DMS153 treated with DMSO at 0.1 percent for 48 hours (cell line): ENCODE results near the gene ATIC.
"Not testable (repeated sequence)": the region's sequence is repeated elsewhere in the genome, so short reads cannot be mapped to it uniquely, and the experiment has no call there.

ENCODE experiments used
- DNase-seq: peaks from one replicate; lab custom pipeline; 2025; ENCODE audit not compliant: unreplicated experiment; lab: John Stamatoyannopoulos, UW

The ATIC gene

DNA sequence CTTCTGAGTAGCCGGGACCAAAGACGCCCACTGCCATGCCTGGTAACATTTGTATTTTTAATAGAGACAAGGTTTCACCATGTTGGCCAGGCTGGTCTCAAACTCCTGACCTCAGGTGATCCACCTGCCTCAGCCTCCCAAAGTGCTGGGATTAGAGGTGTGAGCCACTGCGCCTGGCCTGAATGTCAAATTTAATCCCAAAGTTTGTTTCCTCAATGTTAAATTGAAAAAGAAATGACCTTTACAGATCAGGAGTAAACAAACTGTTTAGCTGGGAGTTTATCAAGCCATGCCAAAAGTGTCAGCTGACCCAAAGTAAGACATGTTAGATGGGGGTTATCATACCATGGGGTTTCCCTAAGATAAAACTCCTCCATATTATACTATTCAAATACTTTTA lies 48.2 kb downstream of the ATIC start:
- DNase-seq: not testable (repeated sequence)

DNA sequence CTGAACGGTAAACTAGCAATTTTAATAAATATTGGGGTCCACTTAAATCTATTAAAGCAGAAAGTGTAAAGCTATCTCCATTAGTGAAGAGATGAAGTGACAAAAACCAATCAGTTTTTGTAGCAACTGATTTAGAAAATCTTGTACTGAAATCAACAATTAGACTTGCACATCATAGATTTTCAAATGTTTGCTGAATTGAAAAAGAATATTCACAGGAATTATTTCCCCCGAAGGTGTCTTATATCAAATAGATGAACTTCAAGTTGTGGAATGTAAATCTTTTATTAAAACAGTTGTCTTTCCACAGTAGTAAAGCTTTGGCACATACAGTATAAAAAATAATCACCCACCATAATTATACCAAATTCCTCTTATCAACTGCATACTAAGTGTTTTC lies 48.7 kb downstream of the ATIC start:
- DNase-seq: no peak

DNA sequence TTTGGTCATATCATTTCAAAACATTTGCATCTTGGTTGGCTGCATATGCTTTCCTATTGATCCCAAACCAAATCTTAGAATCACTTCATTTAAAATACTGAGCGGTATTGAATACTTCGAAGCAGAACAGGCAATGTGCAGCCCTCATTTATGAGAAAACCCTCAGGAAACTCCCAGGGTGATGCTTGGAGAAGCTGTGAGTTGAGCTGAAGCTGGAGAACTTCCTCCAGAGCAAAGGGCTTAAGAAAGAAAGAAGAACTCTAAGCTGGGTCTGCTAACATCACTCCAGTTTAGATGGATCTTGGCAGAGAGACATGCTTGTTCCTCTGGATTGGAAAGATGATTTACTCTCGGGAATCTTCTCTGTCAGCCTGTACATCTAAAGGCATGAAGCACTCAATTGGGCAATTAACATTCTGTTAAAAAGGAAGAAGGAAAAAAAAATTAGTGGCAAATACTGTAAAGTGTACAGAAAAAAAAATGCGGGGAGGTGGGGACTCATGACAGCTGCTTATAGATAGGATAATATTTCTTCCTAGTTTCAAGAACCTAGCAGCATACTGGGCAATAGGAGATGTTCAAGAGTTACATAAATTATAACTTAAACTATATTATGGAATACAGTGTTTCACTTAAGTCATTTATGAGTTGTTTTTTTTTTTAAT lies 49.5 kb downstream of the ATIC start:
- DNase-seq: no peak

DNA sequence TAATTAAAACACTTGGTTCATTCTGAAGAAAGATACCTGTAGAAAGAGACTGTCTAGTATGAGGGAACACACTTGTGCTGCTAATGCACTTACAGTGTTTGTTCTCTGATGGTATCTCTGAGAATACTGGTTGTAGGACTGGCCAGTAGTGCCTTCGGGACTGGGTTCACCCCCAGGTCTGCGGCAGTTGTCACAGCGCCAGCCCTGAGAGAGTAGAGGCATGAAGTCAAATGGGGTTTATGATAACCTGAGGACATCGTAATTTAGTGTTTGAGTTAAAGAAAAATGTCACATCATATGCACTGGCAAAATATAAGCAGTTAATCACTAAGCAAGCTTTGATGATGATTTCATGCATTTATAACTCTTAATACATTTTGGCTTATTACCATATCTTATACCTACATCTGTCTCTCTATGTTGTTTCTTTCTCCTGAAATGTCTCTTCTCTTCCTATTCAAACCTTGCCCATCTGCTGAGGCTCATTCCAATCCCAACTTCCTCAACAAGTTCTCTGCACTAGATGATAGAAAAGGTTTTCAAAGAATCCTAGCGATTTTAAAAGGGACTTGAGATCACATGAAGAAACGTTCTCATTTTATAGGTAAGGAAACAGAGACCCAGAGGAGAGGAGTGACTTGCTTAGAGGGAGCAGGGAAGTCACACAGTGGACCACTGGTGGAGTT lies 50.2 kb downstream of the ATIC start:
- no peak for DNase-seq

DNA sequence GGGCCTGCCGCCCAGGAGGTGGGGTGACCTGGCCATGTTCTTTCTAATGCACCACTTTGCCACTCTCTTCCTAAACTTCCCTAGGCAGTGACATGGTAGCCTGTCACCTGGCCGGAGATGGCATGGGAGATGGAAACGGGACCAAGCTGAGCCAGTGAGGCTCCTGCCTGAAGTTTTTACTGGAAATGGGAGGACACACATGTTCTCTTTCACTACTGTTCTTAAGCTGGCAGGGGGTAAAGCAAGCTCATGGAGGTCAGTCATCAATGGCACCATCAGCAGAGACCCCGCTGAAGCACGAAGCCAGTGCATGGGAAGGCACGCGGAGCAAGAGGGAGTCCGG lies 50.7 kb downstream of the ATIC start:
- DNase-seq: no peak

DNA sequence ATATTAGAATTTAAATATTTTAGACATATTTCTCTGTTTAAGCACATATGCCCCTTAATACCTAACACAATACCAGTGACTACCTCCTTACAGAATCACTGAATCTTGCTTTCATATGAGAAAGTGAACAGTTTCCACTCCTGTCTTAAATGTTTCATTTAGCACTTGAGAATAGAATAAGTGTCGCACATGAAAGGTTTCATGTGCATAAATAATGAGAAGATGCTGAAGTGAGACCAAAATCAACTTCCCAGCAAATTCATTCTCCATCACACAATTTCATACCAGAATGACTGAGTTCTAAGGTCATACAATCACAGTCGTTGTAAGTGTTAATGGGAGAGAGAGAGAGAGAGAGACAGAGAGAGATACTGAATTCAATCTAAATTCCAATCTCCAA lies 51.2 kb downstream of the ATIC start:
- DNase-seq: no peak

DNA sequence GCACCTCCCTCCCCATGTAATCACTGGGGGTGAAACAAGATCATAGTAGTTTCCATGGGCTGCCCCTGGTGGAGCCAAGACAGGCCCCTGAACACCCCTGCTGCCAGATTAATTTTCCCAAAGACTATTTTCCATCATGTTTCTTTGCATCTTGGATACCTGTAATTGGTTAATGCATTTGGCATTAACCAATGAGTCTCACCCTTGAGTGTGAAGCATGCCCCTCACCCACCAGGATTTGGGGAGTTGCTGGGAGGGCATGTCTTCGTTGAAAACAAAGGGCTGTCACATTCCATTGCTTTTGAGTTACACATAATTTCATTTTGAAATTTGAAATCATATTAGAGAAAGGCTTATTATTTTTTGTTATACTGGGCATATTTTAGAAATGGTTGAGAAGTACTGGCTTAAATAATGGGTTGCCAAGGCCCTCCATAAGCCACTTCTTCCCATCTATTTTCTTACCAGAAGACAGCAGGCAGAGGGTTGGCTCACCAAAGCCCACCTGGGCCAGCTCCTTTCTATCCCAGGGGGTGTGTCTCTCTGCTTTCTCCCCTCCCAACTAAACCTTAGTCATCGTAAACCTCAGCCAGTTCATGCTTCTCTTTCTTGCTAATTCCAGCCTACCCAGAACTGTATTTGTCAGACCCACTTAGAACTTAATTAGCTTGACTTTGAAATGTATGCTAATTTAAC lies 51.8 kb downstream of the ATIC start:
- no peak for DNase-seq

DNA sequence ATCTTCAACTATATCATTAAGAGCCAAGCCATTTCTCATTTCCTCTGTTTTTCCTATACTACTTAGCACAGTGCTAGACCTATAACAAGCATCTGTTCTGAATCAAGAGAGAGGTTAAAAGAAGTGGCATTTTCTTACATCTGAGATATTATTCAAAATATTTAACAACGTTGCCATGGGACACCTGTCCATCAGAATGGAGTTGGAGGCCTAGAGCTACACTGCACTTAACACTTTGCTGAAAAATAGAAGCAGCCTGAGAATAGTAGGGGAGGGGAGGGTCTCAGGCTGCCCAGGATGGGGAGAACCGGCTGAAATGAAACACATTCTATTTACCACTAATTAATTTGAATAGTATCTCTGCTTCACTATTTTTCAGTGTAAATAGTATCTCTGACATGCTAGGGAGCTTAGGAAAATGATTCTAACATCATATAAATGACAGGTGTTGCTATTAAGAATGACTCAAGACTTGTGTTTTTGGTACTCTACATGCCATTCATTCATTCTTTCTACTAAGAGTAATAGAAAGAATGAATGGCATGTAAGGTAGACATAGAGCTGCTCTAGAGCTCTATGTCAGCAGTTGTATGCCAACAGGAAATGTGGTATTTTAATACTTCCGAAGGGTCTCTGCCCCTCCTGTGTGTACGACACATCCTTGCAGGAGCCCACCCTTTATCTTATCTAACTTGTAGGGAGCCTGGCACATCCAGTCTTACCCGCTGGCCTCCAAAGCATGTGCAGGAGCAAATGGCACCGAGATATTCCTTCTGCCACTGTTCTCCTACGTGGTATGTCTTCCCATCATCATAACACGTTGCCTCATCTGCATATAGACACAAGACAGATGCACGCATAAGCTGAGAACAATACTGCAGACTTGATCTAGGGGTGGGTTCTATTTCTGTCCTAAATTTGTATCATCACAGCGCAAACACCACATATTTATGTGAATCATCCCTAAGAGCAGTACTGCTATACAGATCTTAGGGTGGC lies 52.6 kb downstream of the ATIC start:
- no peak for DNase-seq

DNA sequence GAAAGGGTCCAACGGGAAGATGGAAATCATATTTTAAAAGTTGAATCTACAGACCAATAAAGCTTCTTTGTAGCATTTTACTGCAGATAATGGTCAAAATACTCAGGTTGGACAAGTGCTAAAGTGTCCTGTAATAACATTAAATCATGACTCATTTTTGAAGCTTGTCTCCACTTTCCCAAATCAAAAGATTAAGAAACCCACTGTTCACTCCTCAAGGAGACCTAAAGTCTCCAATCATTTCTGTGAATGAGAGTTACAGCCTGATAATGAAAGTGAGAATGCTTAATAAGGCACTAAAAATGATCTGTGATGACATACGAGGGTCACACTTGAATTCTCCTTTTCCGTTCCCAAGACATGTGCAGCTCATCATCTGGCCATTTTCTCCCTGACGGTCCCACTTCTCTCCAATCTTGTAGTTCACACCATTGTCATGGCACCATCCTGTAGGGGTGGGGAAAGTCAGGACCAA lies 53.4 kb downstream of the ATIC start:
- no peak for DNase-seq

DNA sequence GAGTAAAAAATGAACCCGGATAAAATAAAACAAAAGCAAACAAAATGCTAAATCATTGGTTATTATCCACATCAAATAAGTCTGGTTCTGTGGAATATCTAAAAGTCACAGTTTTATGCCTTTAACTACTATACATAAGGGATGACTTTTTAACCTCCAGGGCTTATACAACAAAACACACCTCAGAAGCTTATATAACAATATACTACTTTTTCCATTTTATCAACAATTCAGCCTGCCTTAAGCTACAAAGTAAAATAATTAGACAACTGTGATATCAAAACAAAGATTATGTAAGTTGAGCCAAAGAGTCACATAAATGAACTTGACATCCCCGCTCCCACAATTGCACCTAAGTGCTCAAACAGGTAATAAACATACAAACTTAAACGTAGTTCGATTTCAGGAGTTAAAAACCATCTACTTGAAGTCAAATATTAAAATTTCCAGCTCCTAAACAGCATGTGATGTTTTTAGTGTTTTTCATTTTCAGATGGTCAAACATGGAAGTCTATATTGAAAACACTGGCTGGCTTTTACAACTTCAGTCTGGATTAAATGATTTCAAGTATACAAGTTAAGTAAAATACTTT lies 54.7 kb downstream of the ATIC start:
- no peak for DNase-seq

DNA sequence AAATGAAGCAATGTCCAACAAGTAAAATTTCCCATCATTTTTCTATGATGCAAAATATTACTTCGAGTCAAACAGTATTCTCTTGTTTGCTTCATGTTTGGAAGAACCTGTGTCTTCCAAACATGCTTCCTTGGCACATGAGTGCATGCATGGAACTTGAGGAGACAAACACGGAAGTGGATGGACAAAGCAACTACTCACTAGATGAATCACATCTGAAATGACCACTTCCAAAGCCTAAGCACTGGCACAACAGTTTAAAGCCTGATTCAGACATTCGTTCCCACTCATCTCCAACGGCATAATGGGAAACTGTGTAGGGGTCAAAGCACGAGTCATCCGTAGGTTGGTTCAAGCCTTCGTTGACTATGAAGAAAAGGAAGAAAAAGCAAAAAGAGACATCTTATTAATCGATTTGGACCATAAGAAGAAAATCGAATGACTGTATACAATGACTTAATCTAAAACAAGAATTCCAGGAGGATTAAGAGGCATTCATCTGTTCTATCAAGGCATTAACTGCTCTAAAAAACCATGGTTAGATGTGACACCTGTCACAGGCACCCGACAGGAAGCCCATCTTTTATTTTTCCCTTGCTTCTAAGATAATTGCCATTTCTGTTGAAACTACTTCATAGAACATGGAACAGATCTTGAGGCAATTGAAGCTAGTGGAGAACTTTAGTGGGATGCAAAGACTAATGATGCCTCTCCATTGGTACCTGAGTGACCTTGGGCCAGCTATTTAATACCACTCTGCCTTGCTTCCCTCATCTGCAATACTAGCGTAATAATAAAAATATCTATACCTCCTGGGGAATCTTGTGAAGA lies 56.0 kb downstream of the ATIC start:
- no peak for DNase-seq

DNA sequence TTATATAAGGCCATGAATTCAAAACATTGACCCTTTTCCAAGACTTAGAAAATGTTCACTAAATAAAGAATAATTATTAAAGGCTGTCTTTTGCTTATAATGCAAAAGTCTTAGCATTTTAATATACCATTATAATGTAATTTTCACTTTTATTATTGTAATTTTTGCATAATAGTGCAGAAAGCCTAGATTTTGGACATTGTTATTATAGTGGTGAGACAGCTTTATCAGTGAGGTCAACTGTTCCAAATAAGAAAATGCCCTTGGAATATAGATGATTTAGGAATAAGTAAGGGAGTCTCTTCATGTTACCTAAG lies 56.6 kb downstream of the ATIC start:
- no peak for DNase-seq

DNA sequence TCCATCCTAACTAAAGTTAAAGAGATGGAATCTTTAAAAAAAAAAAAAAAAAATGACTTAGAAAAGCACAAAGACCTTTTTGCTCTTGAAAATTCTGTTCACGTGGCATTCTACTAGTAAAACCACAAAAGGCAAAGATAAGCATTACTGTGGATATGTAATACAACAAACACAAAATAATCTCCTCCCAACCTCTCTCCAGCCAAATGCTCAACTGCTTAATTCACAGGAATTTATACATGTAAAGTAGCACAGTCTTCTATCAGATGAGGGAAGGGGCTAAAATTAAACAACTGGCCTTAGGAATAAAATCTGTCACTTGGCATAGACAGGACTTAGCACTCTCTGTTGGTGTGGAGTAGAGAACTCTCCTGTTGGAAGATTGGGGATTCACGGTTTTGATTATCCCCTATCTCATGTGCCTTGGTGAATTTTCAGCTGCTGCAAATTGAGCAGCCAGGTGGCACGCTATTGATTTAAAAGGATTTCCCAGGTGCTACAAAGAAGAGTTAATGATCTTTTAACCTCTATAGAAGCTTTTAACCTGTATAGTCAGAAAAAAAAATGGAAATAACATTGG lies 57.4 kb downstream of the ATIC start:
- no peak for DNase-seq

DNA sequence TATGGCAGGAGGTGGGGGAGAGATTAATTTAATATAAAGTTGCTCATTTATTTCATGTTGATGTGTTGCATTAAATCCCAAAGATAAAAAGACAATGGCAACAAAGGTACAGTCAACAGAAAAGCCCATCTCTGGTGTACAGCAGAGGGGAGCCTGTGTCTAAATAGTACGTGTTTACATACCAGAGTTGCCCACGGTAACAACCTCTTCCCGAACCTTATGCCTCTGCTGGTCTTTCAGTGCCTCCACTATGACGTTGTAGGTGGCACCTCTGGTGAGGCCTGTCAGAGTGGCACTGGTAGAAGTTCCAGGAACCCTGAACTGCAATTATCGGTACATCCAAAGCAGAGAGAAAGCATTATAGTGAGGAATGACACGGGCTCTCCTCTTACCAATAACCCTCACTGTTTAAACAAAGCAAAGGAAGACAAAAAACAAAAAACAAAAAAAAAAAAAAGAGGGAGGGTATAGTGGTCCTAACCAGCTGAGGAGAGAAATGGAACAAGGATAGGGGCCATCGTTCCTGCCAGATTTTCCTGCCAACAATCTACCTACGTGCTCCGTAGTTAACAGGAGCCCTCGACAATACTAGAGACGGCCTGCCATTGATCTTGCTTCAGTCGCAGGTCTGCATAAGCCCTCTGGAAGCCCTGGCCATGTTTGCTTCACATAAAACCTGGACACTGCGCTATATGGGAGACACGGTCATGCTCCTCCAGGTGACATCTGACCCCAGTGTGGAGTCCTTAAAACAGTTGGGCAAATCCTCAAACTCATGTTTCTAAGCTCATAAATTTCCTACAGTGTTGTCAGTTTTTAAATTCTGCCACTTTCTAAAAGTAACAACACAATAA lies 58.5 kb downstream of the ATIC start:
- no peak for DNase-seq

DNA sequence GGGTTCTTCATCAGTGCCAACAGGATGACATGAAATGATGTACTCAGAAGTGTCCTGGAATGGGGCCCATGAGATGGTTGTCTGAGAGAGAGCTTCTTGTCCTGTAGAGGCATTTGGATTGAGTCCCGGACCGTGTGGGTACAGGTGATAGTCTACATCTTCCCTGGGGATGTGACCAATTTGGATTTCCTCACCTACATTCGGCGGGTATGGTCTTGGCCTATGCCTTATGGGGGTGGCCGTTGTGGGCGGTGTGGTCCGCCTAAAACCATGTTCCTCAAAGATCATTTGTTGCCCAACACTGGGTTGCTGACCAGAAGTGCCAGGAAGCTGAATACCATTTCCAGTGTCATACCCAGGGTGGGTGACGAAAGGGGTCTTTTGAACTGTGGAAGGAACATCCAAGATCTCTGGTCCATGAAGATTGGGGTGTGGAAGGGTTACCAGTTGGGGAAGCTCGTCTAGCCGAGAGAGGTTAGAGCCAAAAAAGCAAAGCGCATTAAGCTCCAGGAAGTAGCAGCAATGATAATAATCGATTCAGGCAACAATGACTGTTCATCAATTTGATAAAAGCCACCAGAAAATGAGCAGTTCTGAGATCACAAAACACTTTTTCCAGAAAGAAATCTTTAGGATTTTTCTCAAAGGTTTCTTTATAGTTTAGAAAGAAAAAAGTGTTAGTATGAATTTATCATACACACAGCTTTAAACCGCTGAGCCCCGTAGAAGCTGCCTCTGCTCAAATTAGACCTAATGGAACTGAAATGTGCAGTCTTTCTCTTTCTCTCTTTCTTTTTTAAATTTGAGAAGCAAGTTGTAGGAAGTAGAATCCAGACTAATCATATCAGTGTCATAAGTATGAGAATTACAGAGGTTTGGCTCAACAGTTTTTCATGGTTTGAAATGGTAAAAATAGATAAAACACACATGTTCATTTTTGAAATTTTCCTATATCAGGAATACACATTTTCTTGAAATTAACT lies 60.3 kb downstream of the ATIC start:
- DNase-seq: no peak

DNA sequence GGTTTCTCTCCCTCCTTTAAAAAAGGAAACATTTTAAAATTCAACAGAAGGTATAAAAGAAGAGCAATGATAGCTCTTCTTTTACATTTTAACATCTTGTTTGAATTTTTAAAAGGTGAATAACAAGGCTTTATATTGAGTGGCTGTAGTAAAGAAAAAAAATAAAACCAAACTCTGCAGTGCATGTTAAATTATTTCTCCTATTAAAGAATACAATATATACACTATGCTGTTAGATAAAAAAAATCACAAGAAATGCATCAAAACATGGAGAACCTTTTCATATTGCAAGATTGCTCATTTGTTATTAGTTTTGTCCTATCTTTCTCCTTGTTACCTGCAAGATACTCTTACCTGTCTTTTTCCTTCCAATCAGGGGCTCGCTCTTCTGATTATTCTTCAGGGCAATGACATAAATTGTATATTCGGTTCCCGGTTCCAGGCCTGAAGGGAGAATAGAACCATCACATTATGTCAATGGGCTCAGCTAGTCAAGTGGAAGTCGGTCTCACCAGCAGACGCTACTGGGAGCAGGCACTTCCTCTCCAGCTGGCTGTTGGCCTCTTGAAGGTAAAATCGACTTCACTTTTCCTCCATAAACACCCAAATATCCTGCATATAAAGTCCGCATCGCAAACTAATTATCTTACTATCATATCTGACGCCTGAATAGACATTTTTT lies 61.2 kb downstream of the ATIC start:
- no peak for DNase-seq

DNA sequence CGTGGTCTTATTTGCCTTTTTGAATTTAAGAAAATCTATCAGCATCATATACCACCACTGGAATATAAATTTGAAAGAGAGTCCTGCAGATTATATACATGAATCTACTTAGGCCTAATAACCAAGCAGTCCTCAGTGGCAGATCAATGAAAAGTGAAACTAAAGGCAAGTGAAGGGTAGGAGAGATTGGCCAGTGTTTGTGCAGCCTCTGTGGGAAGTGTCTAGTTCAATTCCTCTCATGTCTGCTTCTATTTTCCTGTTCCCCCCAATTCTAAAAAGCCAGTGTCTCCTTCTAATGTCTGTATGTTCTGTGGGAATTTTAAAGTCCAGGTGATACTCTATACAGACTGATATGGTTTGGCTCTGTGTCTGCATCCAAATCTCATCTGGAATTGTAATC lies 62.1 kb downstream of the ATIC start:
- no peak for DNase-seq
